Thymus (tissue), 2 donors: Measurements from ENCODE around the gene MRPS18B. TPM values are rescaled to one million over a fixed set of nuclear protein-coding genes. Genes with fewer than 3 reads are reported as not detected.

Source experiments
- polyA plus RNA-seq: library from polyadenylated mRNA; stranded (reverse); fragments of 200-250 nt; gene quantifications from one replicate; pipeline ENCODE4 v1.2.3, GENCODE V29; 2013
- total RNA-seq: library from RNA; stranded (reverse); fragments of 120-200 nt; gene quantifications from one replicate; pipeline ENCODE4 v1.2.4, GENCODE V29; 2013
- donor health status: healthy.

MRPS18B gene
- total and polyA plus RNA-seq, 2 donors = 47.9 to 48.9 TPM

Other genes starting within 250 kb of the MRPS18B start
- 303 TPM for gene HLA-E, start 128.3 kb upstream of the MRPS18B start, total RNA-seq
- 531 TPM for gene HLA-E, start 128.3 kb upstream of the MRPS18B start, polyA plus RNA-seq
- gene GNL1, start 61.4 kb upstream of the MRPS18B start, total RNA-seq = 46.4 TPM
- 78.8 TPM for gene GNL1, start 61.4 kb upstream of the MRPS18B start, polyA plus RNA-seq
- 13.0 TPM for gene PRR3, start 60.5 kb upstream of the MRPS18B start, total RNA-seq
- gene PRR3, start 60.5 kb upstream of the MRPS18B start, polyA plus RNA-seq = 16.7 TPM
- gene ABCF1, start 46.4 kb upstream of the MRPS18B start, total RNA-seq = 33.9 TPM
- 23.5 TPM for gene ABCF1, start 46.4 kb upstream of the MRPS18B start, polyA plus RNA-seq
- 37.8 TPM for gene PPP1R10, start 597 bp upstream of the MRPS18B start, total RNA-seq
- 24.9 TPM for gene PPP1R10, start 597 bp upstream of the MRPS18B start, polyA plus RNA-seq
- gene ATAT1, start 9.0 kb downstream of the MRPS18B start, total RNA-seq = 2.9 TPM
- 7.5 TPM for gene ATAT1, start 9.0 kb downstream of the MRPS18B start, polyA plus RNA-seq
- 9.5 TPM for gene C6orf136, start 29.3 kb downstream of the MRPS18B start, total RNA-seq
- gene C6orf136, start 29.3 kb downstream of the MRPS18B start, polyA plus RNA-seq = 24.0 TPM
- 29.9 TPM for gene DHX16, start 55.2 kb downstream of the MRPS18B start, total RNA-seq
- gene DHX16, start 55.2 kb downstream of the MRPS18B start, polyA plus RNA-seq = 48.0 TPM
- gene PPP1R18, start 68.8 kb downstream of the MRPS18B start, total RNA-seq = 47.6 TPM
- 115 TPM for gene PPP1R18, start 68.8 kb downstream of the MRPS18B start, polyA plus RNA-seq
- gene NRM, start 73.1 kb downstream of the MRPS18B start, total RNA-seq = 6.5 TPM
- 10.4 TPM for gene NRM, start 73.1 kb downstream of the MRPS18B start, polyA plus RNA-seq
- 7.6 TPM for gene MDC1, start 99.4 kb downstream of the MRPS18B start, total RNA-seq
- 21.6 TPM for gene MDC1, start 99.4 kb downstream of the MRPS18B start, polyA plus RNA-seq
- gene TUBB, start 102.5 kb downstream of the MRPS18B start, total RNA-seq = 691 TPM
- gene TUBB, start 102.5 kb downstream of the MRPS18B start, polyA plus RNA-seq = 137 TPM
- gene FLOT1, start 124.8 kb downstream of the MRPS18B start, total RNA-seq = 67.1 TPM
- 157 TPM for gene FLOT1, start 124.8 kb downstream of the MRPS18B start, polyA plus RNA-seq
- gene IER3, start 126.7 kb downstream of the MRPS18B start, total RNA-seq = 17.9 TPM
- gene IER3, start 126.7 kb downstream of the MRPS18B start, polyA plus RNA-seq = 39.7 TPM